HepG2 (cell line): ENCODE measurements around the gene COL25A1. TPM values are rescaled to one million over a fixed set of nuclear protein-coding genes. Genes with fewer than 3 reads are reported as not detected.

Source experiments
- ARID3A ChIP-seq: IDR thresholded peaks from 2 replicates; pipeline ENCODE4 v1.6.1; 2012; ENCODE audit warnings: low read depth, low read length, improper control_type of control experiment
- ARID5B ChIP-seq: IDR thresholded peaks from 2 replicates; pipeline ENCODE4 v1.4.0; 2020; ENCODE audit warnings: mild to moderate bottlenecking, missing genetic modification reagents
- CREB1 ChIP-seq, 2 experiments: fragments of 450-650 bp in 1 of 2; IDR thresholded peaks; 2 replicates each; pipeline ENCODE4 v1.6.1; 2016 to 2017; ENCODE audit warnings: control low read depth in 1 of 2, mild to moderate bottlenecking in 1 of 2, missing compliant biosample characterization in 1 of 2, missing genetic modification characterization in 1 of 2
- EP300 ChIP-seq, 3 experiments: sonication (generic) in 1 of 3; formaldehyde crosslinking in 1 of 3; IDR thresholded peaks; 2 replicates each; pipeline versions ENCODE4 v1.5.1 to v1.6.1; 2011 to 2020; ENCODE audit warnings: low read depth in 2 of 3, low read length in 2 of 3, borderline replicate concordance in 1 of 3, improper control_type of control experiment in 1 of 3, mild to moderate bottlenecking in 1 of 3, missing genetic modification reagents in 1 of 3, moderate library complexity in 1 of 3
- HNF4G ChIP-seq, 2 experiments: sonication (generic) in 1 of 2; formaldehyde crosslinking in 1 of 2; IDR thresholded peaks; 2 replicates each; pipeline versions ENCODE4 v1.4.0 to v1.6.1; 2011 to 2020; ENCODE audit warnings: borderline replicate concordance in 2 of 2, low read depth in 2 of 2, mild to moderate bottlenecking in 2 of 2, low read length in 1 of 2, missing genetic modification reagents in 1 of 2, moderate library complexity in 1 of 2
- RARA ChIP-seq: IDR thresholded peaks from 2 replicates; pipeline ENCODE4 v1.6.1; 2016; ENCODE audit warnings: missing genetic modification reagents, missing compliant biosample characterization
- SALL1 ChIP-seq: sonication (generic); formaldehyde crosslinking; IDR thresholded peaks from 2 replicates; pipeline ENCODE4 v1.8.0; 2022; ENCODE audit warnings: mild to moderate bottlenecking, missing genetic modification reagents
- TIGD3 ChIP-seq: sonication (generic); formaldehyde crosslinking; IDR thresholded peaks from 2 replicates; pipeline ENCODE4 v1.5.1; 2020; ENCODE audit warnings: mild to moderate bottlenecking, missing genetic modification reagents, borderline replicate concordance
- ZNF282 ChIP-seq: fragments of 450-650 bp; IDR thresholded peaks from 2 replicates; pipeline ENCODE4 v1.6.1; 2018; ENCODE audit not compliant: partially characterized antibody
- ZNF460 ChIP-seq: sonication (generic); formaldehyde crosslinking; IDR thresholded peaks from 2 replicates; pipeline ENCODE4 v1.5.1; 2020; ENCODE audit warnings: missing genetic modification reagents, mild to moderate bottlenecking, borderline replicate concordance
- polyA plus RNA-seq, 8 experiments: library from polyadenylated mRNA; depleted of rRNA in 3 of 8; stranded (reverse) in 7 of 8; unstranded in 1 of 8; fragments of >200 nt; fragmentation: Illumina TruSeq in 4 of 8; extraction: Trizol in 4 of 8; gene quantifications; 2 replicates each; pipeline versions ENCODE4 v1.2.1 to v1.2.3, GENCODE V29; 2011 to 2016; ENCODE audit warnings: low read depth in 4 of 8, missing spikeins in 1 of 8, mixed read lengths in 1 of 8; ENCODE audit not compliant: insufficient read depth in 1 of 8
- total RNA-seq, 5 experiments: library from RNA; depleted of rRNA; stranded (reverse); fragments of >200 nt; fragmentation: Illumina TruSeq; extraction: Trizol; gene quantifications; 2 replicates each; pipeline ENCODE4 v1.2.3, GENCODE V29; 2016; ENCODE audit warnings: low read depth in 1 of 5
- TF ChIP-seq, protein P1 (sequence below): sonication (generic); formaldehyde crosslinking; IDR thresholded peaks from 2 replicates; pipeline ENCODE4 v1.4.0; 2020; ENCODE audit warnings: missing genetic modification reagents
- TF ChIP-seq, protein P2 (sequence below): sonication (generic); formaldehyde crosslinking; conservative IDR thresholded peaks from 2 replicates; pipeline ENCODE4 v1.4.0; 2020; ENCODE audit warnings: mild to moderate bottlenecking, missing genetic modification reagents, moderate library complexity
- TF ChIP-seq, protein P3 (sequence below): IDR thresholded peaks from 2 replicates; pipeline ENCODE4 v1.6.1; 2016; ENCODE audit warnings: low read depth

Gene COL25A1
- total and polyA plus RNA-seq, 2 of the 13 experiments (the other 11 are each of a cell fraction or from before 2014, with no cell fraction given), result not detected

- TF ChIP-seq ZNF460 (CRISPR knock-in tag), result 0 out of 2 replicates have a peak, but pooled peaks have one; percentile 4
- TF ChIP-seq HNF4G (IDR thresholded peaks at IDR 0.05; ENCODE audit: borderline replicate concordance, low read depth, low read length), result peak; percentile 18; the same call in 1 of the 2 replicates
- TF ChIP-seq HNF4G (CRISPR knock-in tag; IDR thresholded peaks at IDR 0.05; ENCODE audit: borderline replicate concordance, low read depth), result no peak
- TF ChIP-seq ZNF282, result no peak
- TF ChIP-seq, protein P1, sequence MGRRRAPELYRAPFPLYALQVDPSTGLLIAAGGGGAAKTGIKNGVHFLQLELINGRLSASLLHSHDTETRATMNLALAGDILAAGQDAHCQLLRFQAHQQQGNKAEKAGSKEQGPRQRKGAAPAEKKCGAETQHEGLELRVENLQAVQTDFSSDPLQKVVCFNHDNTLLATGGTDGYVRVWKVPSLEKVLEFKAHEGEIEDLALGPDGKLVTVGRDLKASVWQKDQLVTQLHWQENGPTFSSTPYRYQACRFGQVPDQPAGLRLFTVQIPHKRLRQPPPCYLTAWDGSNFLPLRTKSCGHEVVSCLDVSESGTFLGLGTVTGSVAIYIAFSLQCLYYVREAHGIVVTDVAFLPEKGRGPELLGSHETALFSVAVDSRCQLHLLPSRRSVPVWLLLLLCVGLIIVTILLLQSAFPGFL, result no peak
- TF ChIP-seq ARID3A, result peak; percentile 25; the same call in 1 of the 2 replicates
- TF ChIP-seq, protein P2, sequence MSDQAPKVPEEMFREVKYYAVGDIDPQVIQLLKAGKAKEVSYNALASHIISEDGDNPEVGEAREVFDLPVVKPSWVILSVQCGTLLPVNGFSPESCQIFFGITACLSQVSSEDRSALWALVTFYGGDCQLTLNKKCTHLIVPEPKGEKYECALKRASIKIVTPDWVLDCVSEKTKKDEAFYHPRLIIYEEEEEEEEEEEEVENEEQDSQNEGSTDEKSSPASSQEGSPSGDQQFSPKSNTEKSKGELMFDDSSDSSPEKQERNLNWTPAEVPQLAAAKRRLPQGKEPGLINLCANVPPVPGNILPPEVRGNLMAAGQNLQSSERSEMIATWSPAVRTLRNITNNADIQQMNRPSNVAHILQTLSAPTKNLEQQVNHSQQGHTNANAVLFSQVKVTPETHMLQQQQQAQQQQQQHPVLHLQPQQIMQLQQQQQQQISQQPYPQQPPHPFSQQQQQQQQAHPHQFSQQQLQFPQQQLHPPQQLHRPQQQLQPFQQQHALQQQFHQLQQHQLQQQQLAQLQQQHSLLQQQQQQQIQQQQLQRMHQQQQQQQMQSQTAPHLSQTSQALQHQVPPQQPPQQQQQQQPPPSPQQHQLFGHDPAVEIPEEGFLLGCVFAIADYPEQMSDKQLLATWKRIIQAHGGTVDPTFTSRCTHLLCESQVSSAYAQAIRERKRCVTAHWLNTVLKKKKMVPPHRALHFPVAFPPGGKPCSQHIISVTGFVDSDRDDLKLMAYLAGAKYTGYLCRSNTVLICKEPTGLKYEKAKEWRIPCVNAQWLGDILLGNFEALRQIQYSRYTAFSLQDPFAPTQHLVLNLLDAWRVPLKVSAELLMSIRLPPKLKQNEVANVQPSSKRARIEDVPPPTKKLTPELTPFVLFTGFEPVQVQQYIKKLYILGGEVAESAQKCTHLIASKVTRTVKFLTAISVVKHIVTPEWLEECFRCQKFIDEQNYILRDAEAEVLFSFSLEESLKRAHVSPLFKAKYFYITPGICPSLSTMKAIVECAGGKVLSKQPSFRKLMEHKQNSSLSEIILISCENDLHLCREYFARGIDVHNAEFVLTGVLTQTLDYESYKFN, result peak; percentile 49; the same call in 1 of the 2 replicates
- 0 out of 2 replicates have a peak, but pooled peaks have one; percentile 5 for TF ChIP-seq RARA (CRISPR knock-in tag)
- TF ChIP-seq EP300 (IDR thresholded peaks at IDR 0.05; ENCODE audit: low read depth in 2 of 2, low read length in 2 of 2), result 0 out of 4 replicates have a peak, but pooled peaks of 1 of the 2 experiments have one; percentile 8
- no peak for TF ChIP-seq EP300 (CRISPR knock-in tag; IDR thresholded peaks at IDR 0.05; ENCODE audit: borderline replicate concordance)
- no peak for TF ChIP-seq TIGD3
- TF ChIP-seq, protein P3, sequence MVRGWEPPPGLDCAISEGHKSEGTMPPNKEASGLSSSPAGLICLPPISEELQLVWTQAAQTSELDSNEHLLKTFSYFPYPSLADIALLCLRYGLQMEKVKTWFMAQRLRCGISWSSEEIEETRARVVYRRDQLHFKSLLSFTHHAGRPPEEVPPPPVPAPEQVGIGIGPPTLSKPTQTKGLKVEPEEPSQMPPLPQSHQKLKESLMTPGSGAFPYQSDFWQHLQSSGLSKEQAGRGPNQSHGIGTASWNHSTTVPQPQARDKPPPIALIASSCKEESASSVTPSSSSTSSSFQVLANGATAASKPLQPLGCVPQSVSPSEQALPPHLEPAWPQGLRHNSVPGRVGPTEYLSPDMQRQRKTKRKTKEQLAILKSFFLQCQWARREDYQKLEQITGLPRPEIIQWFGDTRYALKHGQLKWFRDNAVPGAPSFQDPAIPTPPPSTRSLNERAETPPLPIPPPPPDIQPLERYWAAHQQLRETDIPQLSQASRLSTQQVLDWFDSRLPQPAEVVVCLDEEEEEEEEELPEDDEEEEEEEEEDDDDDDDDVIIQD (CRISPR knock-in tag), result peak; percentile 22; the same call in 1 of the 2 replicates
- peak; percentile 22; the same call in 1 of the 2 replicates for TF ChIP-seq SALL1
- TF ChIP-seq CREB1 (IDR thresholded peaks at IDR 0.05), result no peak
- peak; percentile 31; the same call in 1 of the 2 replicates for TF ChIP-seq CREB1 (CRISPR knock-in tag; IDR thresholded peaks at IDR 0.05)
- TF ChIP-seq ARID5B, result peak; percentile 30; the same call in 1 of the 2 replicates
These were observed 536.4 kb downstream of the COL25A1 start (continued) for GRCh38 chr4:108766058-108766457.
